Measurements from ENCODE around the gene EPB41L2.
A peak's percentile ranks its signal among the peaks of the same experiment; 100 is the strongest.
"Not testable (repeated sequence)": the region's sequence is repeated elsewhere in the genome, so short reads cannot be mapped to it uniquely, and the experiment has no call there.

The EPB41L2 gene

GRCh38 chr6:131023834-131024504 is 39.1 kb downstream of the EPB41L2 start:
- no peak for TF ChIP-seq POLR2AphosphoS5 (IDR thresholded peaks at IDR 0.05; ENCODE audit: borderline replicate concordance, low read depth, low read length)
- no peak for TF ChIP-seq FOXP2 (optimal IDR thresholded peaks at IDR 0.05; ENCODE audit: control extremely low read depth, extremely low read length, insufficient read depth)
- no peak for TF ChIP-seq EZH2 (IDR thresholded peaks at IDR 0.05)
- Histone ChIP-seq H3K36me3 (ENCODE audit: insufficient read depth, low read length) (peaks cover 7% of the 10 kb centered on the region), H3K27ac (no peak overlapping the region), H3K9me3 (ENCODE audit: low read depth, low read length) (no peaks in the 10 kb centered on the region), H3K9ac (ENCODE audit: insufficient read length) (no peak overlapping the region), H3K4me3 (no peak overlapping the region)
- DNase-seq (ENCODE audit: low read depth, low spot score): no peak

DNA sequence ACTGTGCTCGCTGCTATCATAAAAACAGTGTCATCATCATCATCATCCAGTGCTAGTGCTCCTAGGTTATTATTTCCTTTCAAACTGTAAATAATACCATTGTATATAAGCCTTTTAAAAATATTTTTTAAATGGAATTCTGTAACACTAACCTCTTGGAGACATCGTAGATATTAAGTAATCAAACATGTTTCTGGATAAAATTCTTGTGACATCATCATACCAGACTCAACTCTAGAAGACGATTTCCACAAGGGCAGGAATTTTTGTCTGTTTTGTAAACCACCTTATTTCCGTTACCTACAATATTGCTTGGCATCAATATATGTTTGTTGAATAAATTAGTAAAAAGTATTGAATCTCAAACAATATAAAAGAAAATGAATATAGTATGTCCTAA is 40.4 kb downstream of the EPB41L2 start:
- TF ChIP-seq EZH2 (IDR thresholded peaks at IDR 0.05) (no peak), POLR2AphosphoS5 (IDR thresholded peaks at IDR 0.05; ENCODE audit: borderline replicate concordance, low read depth, low read length) (no peak)
- H3K36me3 ChIP-seq (ENCODE audit: insufficient read depth, low read length): peaks cover 7% of the 10 kb centered on the region
- H3K4me3 ChIP-seq: no peak overlapping the region
- H3K9ac ChIP-seq (ENCODE audit: insufficient read length): no peak overlapping the region
- DNase-seq (ENCODE audit: low read depth, low spot score): no peak
- H3K9me3 ChIP-seq (ENCODE audit: low read depth, low read length): no peaks in the 10 kb centered on the region
- no peak overlapping the region for H3K27ac ChIP-seq

DNA sequence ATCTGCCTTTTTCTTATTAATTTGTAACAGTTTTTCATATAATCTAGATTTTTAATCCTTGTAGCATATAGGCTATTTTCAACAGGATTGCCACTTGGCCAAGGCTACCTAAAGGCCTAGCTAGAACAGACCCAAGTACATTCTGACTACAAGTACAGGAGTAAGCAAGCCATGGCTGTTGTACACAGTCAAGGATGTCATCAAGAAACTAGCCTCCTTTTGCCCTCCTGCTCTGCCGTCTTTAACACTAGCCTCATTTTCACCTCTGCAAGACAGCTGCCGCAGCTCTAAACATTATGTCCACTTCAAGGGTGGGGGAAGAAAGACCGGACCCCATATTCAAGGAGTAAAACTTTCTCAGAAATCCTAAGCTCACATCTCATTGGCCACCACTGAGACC is 45.1 kb downstream of the EPB41L2 start:
- Histone ChIP-seq H3K9me3 (ENCODE audit: low read depth, low read length) (no peaks in the 10 kb centered on the region), H3K27ac (peak overlapping the region; percentile 49), H3K4me3 (no peak overlapping the region), H3K36me3 (ENCODE audit: insufficient read depth, low read length) (peaks cover 7% of the 10 kb centered on the region), H3K9ac (ENCODE audit: insufficient read length) (no peak overlapping the region)
- TF ChIP-seq EZH2 (IDR thresholded peaks at IDR 0.05) (no peak), POLR2AphosphoS5 (IDR thresholded peaks at IDR 0.05; ENCODE audit: borderline replicate concordance, low read depth, low read length) (no peak), FOXP2 (optimal IDR thresholded peaks at IDR 0.05; ENCODE audit: control extremely low read depth, extremely low read length, insufficient read depth) (no peak)
- no peak for DNase-seq (ENCODE audit: low read depth, low spot score)

DNA sequence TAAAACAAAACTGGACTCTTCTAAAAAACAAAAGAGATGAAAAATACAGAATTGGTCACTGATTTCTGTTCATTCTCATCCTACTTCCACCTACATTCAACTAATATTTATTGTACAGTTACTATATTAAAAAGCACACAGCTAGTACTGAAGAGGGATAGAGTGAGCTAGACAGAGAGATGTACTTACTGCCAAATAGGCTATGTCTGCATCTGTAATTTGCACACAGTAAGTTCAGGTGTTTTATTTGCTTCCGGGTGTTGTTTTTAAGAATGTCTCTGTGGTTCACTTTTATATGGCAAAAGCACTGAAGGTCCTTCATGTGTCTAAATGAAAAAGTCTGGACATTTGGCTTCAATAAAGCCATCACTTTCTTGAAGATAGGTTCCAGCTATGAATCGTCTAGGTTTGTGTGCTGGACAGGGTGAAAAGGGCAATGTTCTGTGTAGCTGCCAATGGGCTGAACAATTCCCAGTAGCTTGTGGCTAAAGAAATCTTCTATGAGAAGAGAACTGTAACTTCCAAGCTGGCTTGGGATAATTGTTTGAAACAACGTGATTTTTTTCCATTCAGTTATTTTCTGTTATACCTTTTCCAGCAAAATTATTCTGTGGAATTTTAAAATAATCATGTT is 47.3 kb downstream of the EPB41L2 start:
- DNase-seq (ENCODE audit: low read depth, low spot score): no peak

GRCh38 chr6:131015025-131015591 is 47.9 kb downstream of the EPB41L2 start:
- peaks cover 5% of the 10 kb centered on the region; the same call in 1 of the 2 replicates for H3K36me3 ChIP-seq (ENCODE audit: insufficient read depth, low read length)
- TF ChIP-seq FOXP2 (optimal IDR thresholded peaks at IDR 0.05; ENCODE audit: control extremely low read depth, extremely low read length, insufficient read depth) (no peak), EZH2 (IDR thresholded peaks at IDR 0.05) (no peak), POLR2AphosphoS5 (IDR thresholded peaks at IDR 0.05; ENCODE audit: borderline replicate concordance, low read depth, low read length) (no peak)

More for the DNA sequence above, 47.3 kb downstream of the EPB41L2 start:
- Histone ChIP-seq H3K4me3 (peak overlapping the region; percentile 74), H3K9me3 (ENCODE audit: low read depth, low read length) (no peaks in the 10 kb centered on the region), H3K9ac (ENCODE audit: insufficient read length) (peak overlapping the region; percentile 58), H3K27ac (peak overlapping the region; percentile 95), H3K36me3 (ENCODE audit: insufficient read depth, low read length) (peaks cover 5% of the 10 kb centered on the region; the same call in 1 of the 2 replicates)
- no peak for TF ChIP-seq POLR2AphosphoS5 (IDR thresholded peaks at IDR 0.05; ENCODE audit: borderline replicate concordance, low read depth, low read length)
- TF ChIP-seq EZH2 (IDR thresholded peaks at IDR 0.05): no peak
- no peak for TF ChIP-seq FOXP2 (optimal IDR thresholded peaks at IDR 0.05; ENCODE audit: control extremely low read depth, extremely low read length, insufficient read depth)

DNA sequence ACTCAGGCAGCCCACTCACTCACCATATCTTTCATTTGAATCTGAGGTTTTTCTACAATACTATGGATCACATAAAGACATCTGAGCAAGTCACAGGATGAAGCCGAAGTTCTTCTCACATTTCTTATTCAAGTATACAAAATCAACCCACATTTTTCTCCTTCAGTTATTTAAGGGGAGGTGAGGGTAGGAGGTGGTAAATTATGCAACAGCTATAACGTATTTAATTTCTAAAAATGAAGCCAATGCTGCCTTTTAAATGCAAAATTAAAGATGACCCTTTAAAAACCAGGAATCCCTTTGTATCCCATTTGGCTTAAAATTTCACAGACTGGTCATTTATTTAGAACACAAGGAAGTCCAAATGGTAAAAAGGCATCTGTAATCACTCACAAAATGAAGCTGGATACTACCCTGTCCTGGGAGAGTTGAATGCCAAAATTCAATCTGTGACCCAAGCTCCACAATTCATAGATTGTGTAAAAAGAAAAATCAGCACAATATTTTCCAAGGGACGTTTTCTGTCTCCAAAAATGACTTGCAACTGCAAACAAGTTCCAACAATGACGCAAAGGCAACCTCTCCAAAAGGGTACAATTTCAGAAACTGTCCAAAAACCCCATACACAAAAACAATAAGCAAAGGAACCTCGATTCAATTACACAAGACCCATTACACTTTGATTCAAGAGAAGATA is 48.8 kb downstream of the EPB41L2 start:
- no peak for TF ChIP-seq EZH2 (IDR thresholded peaks at IDR 0.05)
- no peak for TF ChIP-seq FOXP2 (optimal IDR thresholded peaks at IDR 0.05; ENCODE audit: control extremely low read depth, extremely low read length, insufficient read depth)
- no peak for TF ChIP-seq POLR2AphosphoS5 (IDR thresholded peaks at IDR 0.05; ENCODE audit: borderline replicate concordance, low read depth, low read length)
- Histone ChIP-seq H3K36me3 (ENCODE audit: insufficient read depth, low read length) (peaks cover 12% of the 10 kb centered on the region), H3K27ac (peak overlapping the region; percentile 95), H3K4me3 (peak overlapping the region; percentile 74), H3K9ac (ENCODE audit: insufficient read length) (peak overlapping the region; percentile 58), H3K9me3 (ENCODE audit: low read depth, low read length) (no peaks in the 10 kb centered on the region; the same call in 1 of the 2 replicates)
- no peak for DNase-seq (ENCODE audit: low read depth, low spot score)

More at GRCh38 chr6:131015025-131015591, 47.9 kb downstream of the EPB41L2 start:
- Histone ChIP-seq H3K9me3 (ENCODE audit: low read depth, low read length) (no peaks in the 10 kb centered on the region), H3K27ac (peak overlapping the region; percentile 95), H3K9ac (ENCODE audit: insufficient read length) (peak overlapping the region; percentile 58), H3K4me3 (peak overlapping the region; percentile 74)
- DNase-seq (ENCODE audit: low read depth, low spot score): no peak

GRCh38 chr6:131013495-131013894 is 49.5 kb downstream of the EPB41L2 start:
- Histone ChIP-seq H3K4me3 (peak overlapping the region; percentile 74), H3K9ac (ENCODE audit: insufficient read length) (peak overlapping the region; percentile 58), H3K9me3 (ENCODE audit: low read depth, low read length) (no peaks in the 10 kb centered on the region; the same call in 1 of the 2 replicates), H3K36me3 (ENCODE audit: insufficient read depth, low read length) (peaks cover 18% of the 10 kb centered on the region), H3K27ac (peak overlapping the region; percentile 95)
- TF ChIP-seq EZH2 (IDR thresholded peaks at IDR 0.05) (no peak), POLR2AphosphoS5 (IDR thresholded peaks at IDR 0.05; ENCODE audit: borderline replicate concordance, low read depth, low read length) (no peak), FOXP2 (optimal IDR thresholded peaks at IDR 0.05; ENCODE audit: control extremely low read depth, extremely low read length, insufficient read depth) (no peak)
- peak; percentile 60 for DNase-seq (ENCODE audit: low read depth, low spot score)

DNA sequence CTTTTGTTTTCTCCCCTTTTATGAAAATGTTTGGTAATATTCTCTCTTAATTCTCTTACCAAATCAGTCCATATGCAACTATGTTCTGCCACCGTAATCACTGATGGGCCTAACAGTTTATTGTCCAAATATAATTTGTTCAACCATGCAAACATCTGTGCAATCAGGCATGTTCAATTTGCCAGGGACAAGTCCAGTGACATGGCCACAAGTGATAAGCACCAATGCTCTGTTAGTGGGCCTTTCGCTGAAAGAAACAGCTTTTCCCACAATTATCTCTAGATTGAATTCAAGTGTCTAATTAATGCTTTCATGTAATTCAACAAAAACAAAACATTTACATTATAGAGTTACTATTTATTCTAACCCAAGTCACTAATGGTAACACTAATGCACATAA is 53.3 kb downstream of the EPB41L2 start:
- no peak overlapping the region for H3K4me3 ChIP-seq
- H3K36me3 ChIP-seq (ENCODE audit: insufficient read depth, low read length): peaks cover 33% of the 10 kb centered on the region
- no peak overlapping the region for H3K27ac ChIP-seq
- no peak for DNase-seq (ENCODE audit: low read depth, low spot score)
- TF ChIP-seq POLR2AphosphoS5 (IDR thresholded peaks at IDR 0.05; ENCODE audit: borderline replicate concordance, low read depth, low read length) (no peak), FOXP2 (optimal IDR thresholded peaks at IDR 0.05; ENCODE audit: control extremely low read depth, extremely low read length, insufficient read depth) (no peak), EZH2 (IDR thresholded peaks at IDR 0.05) (no peak)
- H3K9ac ChIP-seq (ENCODE audit: insufficient read length): no peak overlapping the region
- H3K9me3 ChIP-seq (ENCODE audit: low read depth, low read length): no peaks in the 10 kb centered on the region; the same call in 1 of the 2 replicates

GRCh38 chr6:131008965-131009364 is 54.1 kb downstream of the EPB41L2 start:
- H3K27ac ChIP-seq; H3K9me3 ChIP-seq (ENCODE audit: low read depth, low read length); H3K4me3 ChIP-seq; H3K9ac ChIP-seq (ENCODE audit: insufficient read length); DNase-seq (ENCODE audit: low read depth, low spot score): not testable (repeated sequence)
- H3K36me3 ChIP-seq (ENCODE audit: insufficient read depth, low read length): peaks cover 33% of the 10 kb centered on the region

DNA sequence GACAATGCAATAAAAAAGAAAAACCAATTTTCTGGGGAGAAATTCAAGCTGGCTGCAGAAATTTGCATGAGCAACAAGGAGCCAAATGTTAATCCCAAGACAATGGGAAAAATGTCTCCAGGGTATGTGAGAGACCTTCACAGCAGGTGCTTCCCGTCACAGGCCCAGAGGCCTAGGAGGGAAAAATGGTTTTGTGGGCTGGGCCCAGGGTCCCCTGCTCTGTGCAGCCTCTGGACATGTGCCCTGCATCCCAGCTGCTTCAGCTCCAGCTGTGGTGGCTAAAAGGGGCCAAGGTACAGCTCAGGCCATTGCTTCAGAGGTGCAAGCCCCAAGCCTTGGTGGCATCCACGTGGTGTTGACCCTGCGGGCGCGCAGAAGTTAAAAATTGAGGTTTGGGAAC is 55.1 kb downstream of the EPB41L2 start:
- H3K36me3 ChIP-seq (ENCODE audit: insufficient read depth, low read length): peaks cover 33% of the 10 kb centered on the region
- H3K9ac ChIP-seq (ENCODE audit: insufficient read length); H3K27ac ChIP-seq; DNase-seq (ENCODE audit: low read depth, low spot score); H3K4me3 ChIP-seq; H3K9me3 ChIP-seq (ENCODE audit: low read depth, low read length): not testable (repeated sequence)

Measured in SK-N-MC (cell line).